Heart left ventricle (tissue), 16 donors: ENCODE measurements around the gene GRIFIN. TPM values are rescaled to one million over a fixed set of nuclear protein-coding genes. Genes with fewer than 3 reads are reported as not detected.

Experiments used
- ATAC-seq, 4 donors: fragments of 200-7000 bp; cut with Tn5 transposase; one replicate each; pipeline ENCODE4 v1.9.1; 2020 to 2022; ENCODE audit warnings: moderate library complexity in 4 of 4, mild to moderate bottlenecking in 3 of 4, moderate number of reproducible peaks in 1 of 4
- DNase-seq, 5 donors: peaks; one replicate each; pipeline ENCODE4 v3.0.0-alpha.2; 2020
- H3K27ac ChIP-seq, 12 donors: fragments of 200-600 bp; sonication (generic) in 4 of 12; one replicate each; pipeline versions ENCODE4 v1.5.0 to v1.8.0; 2016 to 2022; ENCODE audit warnings: mild to moderate bottlenecking in 2 of 12
- H3K27me3 ChIP-seq, 9 donors: fragments of 200-600 bp; sonication (generic) in 2 of 9; one replicate each; pipeline versions ENCODE4 v1.5.1 to v1.8.0; 2016 to 2022; ENCODE audit warnings: mild to moderate bottlenecking in 3 of 9
- H3K36me3 ChIP-seq, 9 donors: fragments of 200-600 bp; sonication (generic) in 2 of 9; one replicate each; pipeline versions ENCODE4 v1.5.0 to v1.8.0; 2018 to 2022; ENCODE audit warnings: mild to moderate bottlenecking in 2 of 9
- H3K4me1 ChIP-seq, 12 donors: fragments of 200-600 bp; sonication (generic) in 4 of 12; one replicate each; pipeline versions ENCODE4 v1.5.0 to v1.8.0; 2016 to 2022; ENCODE audit warnings: mild to moderate bottlenecking in 3 of 12
- H3K4me3 ChIP-seq, 12 donors: fragments of 200-600 bp; sonication (generic) in 4 of 12; one replicate each; pipeline versions ENCODE4 v1.5.0 to v1.8.0; 2017 to 2022; ENCODE audit warnings: mild to moderate bottlenecking in 9 of 12, moderate library complexity in 4 of 12
- H3K9me3 ChIP-seq, 12 donors: fragments of 200-600 bp; sonication (generic) in 4 of 12; one replicate each; pipeline versions ENCODE4 v1.5.0 to v1.8.0; 2016 to 2022; ENCODE audit warnings: mild to moderate bottlenecking in 1 of 12
- CTCF ChIP-seq, 12 donors: fragments of 200-600 bp; sonication (generic) in 4 of 12; IDR thresholded peaks; one replicate each; pipeline versions ENCODE4 v1.5.0 to v1.8.0; 2018 to 2022; ENCODE audit warnings: antibody characterized with exemption in 12 of 12, mild to moderate bottlenecking in 5 of 12
- POLR2A ChIP-seq, 2 donors: fragments of 450-650 bp; IDR thresholded peaks; one replicate each; pipeline ENCODE4 v1.6.1; 2017; ENCODE audit warnings: antibody characterized with exemption in 2 of 2, mild to moderate bottlenecking in 2 of 2, moderate library complexity in 2 of 2
- WGBS, 4 donors: extraction: QIAGEN DNeasy Blood & Tissue Kit in 2 of 4; methylation state at CpG; one replicate each; pipeline versions ENCODE4 v1.1.5 to v1.1.7; 2013 to 2018; 5-methylcytosine and 5-hydroxymethylcytosine counted together
- intact Hi-C, 10 donors: fragments of 100-400 bp; cut with DNase I; formaldehyde crosslinking; loops; one replicate each; pipeline versions ENCODE4 v1.11.1 to v1.14.2; 2022
- polyA plus RNA-seq, 2 donors: library from polyadenylated mRNA; stranded (reverse); fragments of 200-250 nt; gene quantifications; one replicate each; pipeline ENCODE4 v1.2.3, GENCODE V29; 2013
- total RNA-seq, 9 donors: library from RNA; depleted of rRNA in 2 of 9; stranded (reverse); fragments of >200 nt in 2 of 9; fragmentation: NEBNext Ultra II Directional in 3 of 9; extraction: Animal tissue kit (Norgen Biotek cat#: 25700) in 3 of 9; gene quantifications; one replicate each; pipeline versions ENCODE4 v1.1.0 to v1.2.4, GENCODE V29; 2016 to 2023
- donor health status: ischemic (EF 13 %, LVEDD 7.1; RV severe dilation, severe dysfunction).
- donor health status: healthy with polysubstance abuse.
- donor health status: DM: no; HTN: yes; CAD: no.
- donor health status: DM: no; HTN: no; CAD: no.
- donor health status: ischemic (EF 25% LVEDD 6.9; RV normal size, moderate dysfunction).
- donor health status: ischemic (EF 25% LVEDD 5.7; RV mildly dilated, moderate dysfunction).
- donor health status: healthy.
- donor health status: DM: yes; HTN: yes; CAD: no.
- donor health status: ischemic (EF 35%, LVEDD 5.7; RV mildly dilated, moderate dysfunction).
- donor health status: nonischemic (EF 11% LVEDD 7.7; RV severe dilation, severe dysfunction).
- donor health status: DM: yes; HTN: yes; CAD: no.
- donor health status: PGD.
- donor health status: ischemic (EF 29% LVEDD 5.4; RV normal size, mild dysfunction).
- donor health status: nonischemic (EF 23%, LVEDD 6.1; RV moderate dilation, normal function).

Gene GRIFIN
- total and polyA plus RNA-seq, 11 donors: not detected

GRCh38 chr7:2523461-2523936, 47.3 kb upstream of the GRIFIN start:
- intact Hi-C loops: loop anchor here in 6 of 10 donors (2.0 to 5.0 kb wide), 6 partner anchors 31 to 109 kb away; partner anchors contain the start of genes BRAT1 (in 2 of the 6), GRIFIN (in 2 of the 6), IQCE (in 1 of the 6) and TTYH3 (in 1 of the 6)
- no peak for DNase-seq
- no peak for TF ChIP-seq CTCF (IDR thresholded peaks at IDR 0.05)
- no peak for TF ChIP-seq POLR2A (IDR thresholded peaks at IDR 0.05)
- peaks cover 5 to 85% (median 56%) of the 10 kb centered on the region in 12 donors for H3K4me1 ChIP-seq
- WGBS, 4 donors: 17 to 24% (median 23%) methylated on average over 11 to 22 of the region's 22 CpGs
- H3K36me3 ChIP-seq: peaks cover 0 to 41% (median 29%) of the 10 kb centered on the region in 9 donors
- no peaks in the 10 kb centered on the region for H3K9me3 ChIP-seq
- H3K4me3 ChIP-seq: peak overlapping the region in 11 of 12 donors; percentile 7 to 94 (median 72)
- H3K27ac ChIP-seq: peak overlapping the region; percentile 4 to 84 (median 74)
- peaks cover 0 to 38% (median 0%) of the 10 kb centered on the region in 9 donors for H3K27me3 ChIP-seq
- ATAC-seq: peak in 1 of 4 donors; percentile 1

DNA sequence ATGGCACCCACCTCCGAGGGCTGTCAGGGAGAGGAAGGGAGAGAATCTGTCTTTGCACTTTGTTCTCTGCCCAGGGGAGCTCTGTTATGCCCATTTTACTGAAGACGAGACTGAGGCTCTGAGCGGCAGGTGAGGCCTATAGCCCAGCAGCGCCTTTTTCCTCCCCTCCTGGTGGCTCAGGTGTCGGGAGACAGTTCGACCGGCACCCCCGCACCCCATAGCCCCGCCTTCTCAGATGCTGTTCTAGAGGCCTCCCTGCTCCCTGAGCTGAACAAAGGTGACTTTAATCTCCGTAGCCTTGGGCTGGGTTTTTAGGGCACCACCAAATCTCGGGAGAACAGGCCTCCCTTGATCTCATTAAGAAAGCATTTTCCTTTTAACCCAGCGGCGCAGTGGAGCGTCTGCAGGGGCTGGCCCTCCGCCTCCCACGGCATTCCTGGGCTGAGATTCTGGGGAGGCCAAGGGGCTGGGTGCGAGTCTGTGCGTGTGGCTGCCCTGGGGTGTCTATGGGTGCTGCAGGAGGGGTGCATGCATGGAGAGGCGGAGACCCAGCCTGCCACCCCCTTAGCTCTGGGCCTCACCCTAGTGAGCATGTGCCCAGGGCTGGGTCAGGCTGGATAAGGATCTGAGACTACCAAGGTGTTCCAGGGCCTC, 46.7 kb upstream of the GRIFIN start:
- peak overlapping the region; percentile 14 to 94 (median 71) for H3K4me3 ChIP-seq
- peaks cover 0 to 37% (median 24%) of the 10 kb centered on the region in 9 donors for H3K36me3 ChIP-seq
- TF ChIP-seq POLR2A (IDR thresholded peaks at IDR 0.05): no peak
- TF ChIP-seq CTCF (IDR thresholded peaks at IDR 0.05): no peak
- ATAC-seq (no peak), DNase-seq (no peak)
- intact Hi-C loops: loop anchor here in 6 of 10 donors (2.0 to 5.0 kb wide), 6 partner anchors 32 to 109 kb away; partner anchors contain the start of genes BRAT1 (in 2 of the 6), GRIFIN (in 2 of the 6), IQCE (in 1 of the 6) and TTYH3 (in 1 of the 6)
- peaks cover 0 to 38% (median 0%) of the 10 kb centered on the region in 9 donors for H3K27me3 ChIP-seq
- peak overlapping the region; percentile 32 to 84 (median 74) for H3K27ac ChIP-seq
- no peaks in the 10 kb centered on the region for H3K9me3 ChIP-seq
- H3K4me1 ChIP-seq: peaks cover 5 to 85% (median 58%) of the 10 kb centered on the region in 12 donors
- WGBS, 4 donors: 36 to 51% (median 40%) methylated on average over 3 to 19 of the region's 19 CpGs

DNA sequence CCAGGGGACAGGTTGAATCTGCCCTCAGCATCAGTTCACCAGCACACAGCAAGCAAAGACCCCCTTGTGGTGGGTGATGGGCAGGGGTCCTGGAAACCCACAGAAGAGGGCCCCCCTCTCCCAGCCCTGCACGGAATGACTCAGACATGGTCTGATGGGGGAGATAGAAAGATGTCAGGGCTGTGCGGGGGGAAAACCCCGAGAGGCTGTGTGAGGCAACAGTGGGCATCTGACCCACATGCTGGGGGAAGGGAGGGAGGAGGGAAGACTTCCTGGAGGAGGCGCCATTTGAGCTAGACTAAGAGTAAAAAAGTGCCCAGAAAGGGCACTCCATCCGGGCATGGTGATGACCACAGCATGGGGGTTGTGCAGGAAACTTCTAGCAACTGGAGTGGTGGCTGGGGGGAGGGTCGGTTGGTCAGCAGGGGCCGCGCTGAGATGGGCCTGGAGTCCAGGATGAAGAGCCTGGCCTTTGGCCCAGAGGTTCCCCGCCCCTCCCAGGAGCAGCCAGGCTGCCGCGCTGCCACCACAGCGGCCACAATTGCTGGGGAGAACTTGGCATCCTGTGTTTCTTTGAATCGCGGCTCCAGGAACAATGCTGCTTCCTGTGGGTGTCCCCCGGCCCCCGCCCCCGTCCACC, 45.9 kb upstream of the GRIFIN start:
- Histone ChIP-seq H3K36me3 (peaks cover 0 to 31% (median 21%) of the 10 kb centered on the region in 9 donors), H3K4me3 (peak overlapping the region; percentile 31 to 94 (median 71)), H3K9me3 (no peaks in the 10 kb centered on the region), H3K27ac (peak overlapping the region in 11 of 12 donors; percentile 43 to 84 (median 74)), H3K27me3 (peaks cover 0 to 38% (median 0%) of the 10 kb centered on the region in 9 donors), H3K4me1 (peaks cover 5 to 85% (median 54%) of the 10 kb centered on the region in 12 donors)
- TF ChIP-seq POLR2A (IDR thresholded peaks at IDR 0.05) (no peak), CTCF (IDR thresholded peaks at IDR 0.05) (no peak)
- ATAC-seq: peak in 2 of 4 donors; percentile 2 to 21
- DNase-seq: peak in 4 of 5 donors; percentile 68 to 83 (median 74)
- intact Hi-C loops: loop anchor here in 6 of 10 donors (2.0 to 5.0 kb wide), 6 partner anchors 33 to 110 kb away; partner anchors contain the start of genes BRAT1 (in 2 of the 6), GRIFIN (in 2 of the 6), IQCE (in 1 of the 6) and TTYH3 (in 1 of the 6)
- WGBS, 4 donors: 33 to 41% (median 37%) methylated on average over 14 to 17 of the region's 17 CpGs
